CD4-positive, alpha-beta T cell treated with Interleukin-6 at 100 ng/mL for 8 hours (primary cell): Measurements from ENCODE around the gene TMEM204.

Experiments
- DNase-seq: peaks from one replicate; pipeline ENCODE4 v3.0.0-alpha.2; 2020; ENCODE audit warnings: mixed read lengths, low spot score

Gene TMEM204

GRCh38 chr16:1499756-1500464 is 33.6 kb upstream of the TMEM204 start:
- DNase-seq: no peak

GRCh38 chr16:1500465-1501150 is 32.9 kb upstream of the TMEM204 start:
- no peak for DNase-seq

- DNase-seq: no peak
Observed at GRCh38 chr16:1501630-1502029, 31.8 kb upstream of the TMEM204 start.

- no peak for DNase-seq
Observed at GRCh38 chr16:1502092-1503004, 31.1 kb upstream of the TMEM204 start.

- no peak for DNase-seq
Observed at GRCh38 chr16:1503110-1503955, 30.1 kb upstream of the TMEM204 start.

- no peak for DNase-seq
Observed at GRCh38 chr16:1505073-1505844, 28.2 kb upstream of the TMEM204 start.

- no peak for DNase-seq
Observed at GRCh38 chr16:1505912-1506311, 27.6 kb upstream of the TMEM204 start.

- DNase-seq: no peak
Observed at GRCh38 chr16:1506494-1507213, 26.8 kb upstream of the TMEM204 start.

- no peak for DNase-seq
Observed at GRCh38 chr16:1508494-1509187, 24.8 kb upstream of the TMEM204 start.

- DNase-seq: no peak
Observed at GRCh38 chr16:1509307-1510221, 23.9 kb upstream of the TMEM204 start.

GRCh38 chr16:1510272-1510671 is 23.2 kb upstream of the TMEM204 start:
- DNase-seq: no peak

GRCh38 chr16:1510941-1511351 is 22.5 kb upstream of the TMEM204 start:
- DNase-seq: no peak

GRCh38 chr16:1511662-1512569 is 21.6 kb upstream of the TMEM204 start:
- no peak for DNase-seq

GRCh38 chr16:1512774-1513173 is 20.7 kb upstream of the TMEM204 start:
- no peak for DNase-seq

- DNase-seq: no peak
Observed at GRCh38 chr16:1514507-1514906, 19.0 kb upstream of the TMEM204 start.

- DNase-seq: no peak
Observed at GRCh38 chr16:1518626-1519135, 14.8 kb upstream of the TMEM204 start.

- DNase-seq: no peak
Observed at GRCh38 chr16:1519831-1520230, 13.6 kb upstream of the TMEM204 start.
